ENCODE results near the gene SHISA6.

Gene SHISA6

GRCh38 chr17:11251561-11252107 lies 10.6 kb downstream of the SHISA6 start:
- no peak for TF ChIP-seq CTCF (conservative IDR thresholded peaks at IDR 0.05; ENCODE audit: control insufficient read depth, insufficient read depth, low read depth, low read length)
- DNase-seq (ENCODE audit: low read depth): no peak
- H3K4me3 ChIP-seq (ENCODE audit: control insufficient read depth, low read depth, low read length): no peak overlapping the region

- DNase-seq (ENCODE audit: low read depth): no peak
- H3K4me3 ChIP-seq (ENCODE audit: control insufficient read depth, low read depth, low read length): no peak overlapping the region
- TF ChIP-seq CTCF (conservative IDR thresholded peaks at IDR 0.05; ENCODE audit: control insufficient read depth, insufficient read depth, low read depth, low read length): no peak
Measured at GRCh38 chr17:11252146-11252545, 11.1 kb downstream of the SHISA6 start.

GRCh38 chr17:11256877-11257276 lies 15.9 kb downstream of the SHISA6 start:
- DNase-seq (ENCODE audit: low read depth): no peak
- no peak overlapping the region for H3K4me3 ChIP-seq (ENCODE audit: control insufficient read depth, low read depth, low read length)
- no peak for TF ChIP-seq CTCF (conservative IDR thresholded peaks at IDR 0.05; ENCODE audit: control insufficient read depth, insufficient read depth, low read depth, low read length)

GRCh38 chr17:11264183-11264871 lies 23.3 kb downstream of the SHISA6 start:
- H3K4me3 ChIP-seq (ENCODE audit: control insufficient read depth, low read depth, low read length): no peak overlapping the region
- peak; percentile 27 for TF ChIP-seq CTCF (conservative IDR thresholded peaks at IDR 0.05; ENCODE audit: control insufficient read depth, insufficient read depth, low read depth, low read length)
- peak; percentile 3 for DNase-seq (ENCODE audit: low read depth)

GRCh38 chr17:11267999-11268575 lies 27.1 kb downstream of the SHISA6 start:
- no peak overlapping the region for H3K4me3 ChIP-seq (ENCODE audit: control insufficient read depth, low read depth, low read length)
- DNase-seq (ENCODE audit: low read depth): no peak
- no peak for TF ChIP-seq CTCF (conservative IDR thresholded peaks at IDR 0.05; ENCODE audit: control insufficient read depth, insufficient read depth, low read depth, low read length)

- TF ChIP-seq CTCF (conservative IDR thresholded peaks at IDR 0.05; ENCODE audit: control insufficient read depth, insufficient read depth, low read depth, low read length): no peak
- H3K4me3 ChIP-seq (ENCODE audit: control insufficient read depth, low read depth, low read length): no peak overlapping the region
- no peak for DNase-seq (ENCODE audit: low read depth)
Measured at GRCh38 chr17:11269210-11269609, 28.2 kb downstream of the SHISA6 start.

Measured in fibroblast of mammary gland (primary cell).